Caco-2 (cell line): ENCODE measurements around the gene AKTIP. TPM values are rescaled to one million over a fixed set of nuclear protein-coding genes. Genes with fewer than 3 reads are reported as not detected.
"Not testable (repeated sequence)": the region's sequence is repeated elsewhere in the genome, so short reads cannot be mapped to it uniquely, and the experiment has no call there.

ENCODE experiments used
- BruUV-seq: library from RNA; stranded (reverse); fragments of 400-500 nt; replicated peaks from 2 replicates; lab custom pipeline; 2021; lab: Mats Ljungman, UMichigan
- CTCF ChIA-PET: fragments of 300-600 bp; sonication (Branson Sonifier 250); formaldehyde crosslinking; loops from one replicate; lab custom pipeline; 2022; ENCODE audit warnings: antibody characterized with exemption; lab: Charles Lee
- POLR2A ChIA-PET: fragments of 300-600 bp; sonication (Branson Sonifier 250); formaldehyde crosslinking; loops from one replicate; lab custom pipeline; 2022; ENCODE audit warnings: antibody characterized with exemption; lab: Charles Lee
- DNase-seq, 2 experiments: peaks; one replicate each; pipeline versions ENCODE4 v3.0.0 to v3.0.0-alpha.2; 2020 to 2022
- H3K27me3 ChIP-seq: replicated peaks from 2 replicates; pipeline ENCODE4 v1.6.0; 2011; ENCODE audit warnings: low read length; ENCODE audit not compliant: control insufficient read depth, insufficient read depth
- H3K36me3 ChIP-seq: 2 replicates; pipeline ENCODE4 v1.5.1; 2011; ENCODE audit warnings: low read length; ENCODE audit not compliant: control insufficient read depth, insufficient read depth
- H3K4me1 ChIP-seq: fragments of 250-450 bp; sonication (Bioruptor Pico); 2 replicates; pipeline ENCODE4 v1.5.1; 2020; ENCODE audit warnings: mild to moderate bottlenecking
- H3K4me3 ChIP-seq: 2 replicates; pipeline ENCODE4 v1.5.1; 2011; ENCODE audit warnings: low read depth, mild to moderate bottlenecking, control low read depth, low read length
- H3K9me3 ChIP-seq: fragments of 250-450 bp; sonication (Bioruptor Pico); 2 replicates; pipeline ENCODE4 v1.5.1; 2020; ENCODE audit warnings: mild to moderate bottlenecking, moderate library complexity
- H3K27ac Mint-ChIP-seq: one replicate; pipeline ENCODE4 v1.8.0; 2022; ENCODE audit warnings: mixed read lengths; ENCODE audit not compliant: unreplicated experiment
- H3K27me3 Mint-ChIP-seq: one replicate; pipeline ENCODE4 v1.8.0; 2022; ENCODE audit warnings: mixed read lengths; ENCODE audit not compliant: insufficient read depth, unreplicated experiment
- H3K36me3 Mint-ChIP-seq: one replicate; pipeline ENCODE4 v1.8.0; 2022; ENCODE audit warnings: mild to moderate bottlenecking, mixed read lengths; ENCODE audit not compliant: insufficient read depth, unreplicated experiment
- H3K4me1 Mint-ChIP-seq: one replicate; pipeline ENCODE4 v1.8.0; 2022; ENCODE audit warnings: low read depth, mixed read lengths; ENCODE audit not compliant: unreplicated experiment
- H3K4me3 Mint-ChIP-seq: one replicate; pipeline ENCODE4 v1.8.0; 2022; ENCODE audit warnings: mild to moderate bottlenecking, moderate library complexity, mixed read lengths; ENCODE audit not compliant: unreplicated experiment
- H3K9me3 Mint-ChIP-seq: one replicate; pipeline ENCODE4 v1.8.0; 2022; ENCODE audit warnings: mixed read lengths; ENCODE audit not compliant: unreplicated experiment
- intact Hi-C: fragments of 100-400 bp; cut with micrococcal nuclease; formaldehyde crosslinking; loops from one replicate; pipeline ENCODE4 v1.10.0; 2022; ENCODE audit not compliant: unreplicated experiment
- total RNA-seq: library from RNA; stranded (reverse); gene quantifications from 2 replicates; pipeline ENCODE4 v1.2.3, GENCODE V29; 2022
- TF ChIP-seq, protein P1 (sequence below), 2 experiments: fragments of 200-600 bp in 1 of 2; IDR thresholded peaks; 1 replicate in 1 of 2; 2 replicates in 1 of 2; pipeline versions ENCODE4 v1.5.1 to v1.8.0; 2011 to 2022; ENCODE audit warnings: antibody characterized with exemption in 1 of 2, control low read depth in 1 of 2, inconsistent platforms in 1 of 2, low read depth in 1 of 2, low read length in 1 of 2, mild to moderate bottlenecking in 1 of 2, moderate library complexity in 1 of 2; ENCODE audit not compliant: insufficient read depth in 1 of 2, severe bottlenecking in 1 of 2, unreplicated experiment in 1 of 2

The AKTIP gene
- total RNA-seq, 1 experiment from 2014 or later, result 127 TPM

DNA sequence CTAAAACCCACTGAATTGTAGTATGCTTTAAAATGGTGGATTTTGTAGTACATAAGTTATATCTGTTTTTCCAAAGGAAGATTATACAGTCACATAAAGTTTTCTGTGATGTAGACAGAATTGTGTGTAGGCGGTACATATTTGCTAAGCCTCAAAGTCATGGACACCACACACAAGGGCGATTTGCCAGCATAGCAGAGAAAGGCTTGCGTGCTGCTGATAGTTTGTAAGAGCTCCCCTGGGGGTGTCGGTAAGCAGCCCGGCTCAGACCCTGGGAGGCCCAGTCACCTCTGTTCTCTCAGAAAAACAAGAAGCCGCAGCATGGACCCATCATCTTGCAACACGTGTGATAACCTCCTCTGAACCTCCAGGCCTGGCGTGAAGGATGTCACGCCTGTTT is 38.3 kb upstream of the AKTIP start:
- Mint-ChIP-seq H3K4me1 (no peaks in the 10 kb centered on the region), H3K27me3 (no peaks in the 10 kb centered on the region), H3K27ac (no peak overlapping the region), H3K4me3 (no peak overlapping the region), H3K36me3 (no peaks in the 10 kb centered on the region), H3K9me3 (no peaks in the 10 kb centered on the region)
- TF ChIP-seq, protein P1, sequence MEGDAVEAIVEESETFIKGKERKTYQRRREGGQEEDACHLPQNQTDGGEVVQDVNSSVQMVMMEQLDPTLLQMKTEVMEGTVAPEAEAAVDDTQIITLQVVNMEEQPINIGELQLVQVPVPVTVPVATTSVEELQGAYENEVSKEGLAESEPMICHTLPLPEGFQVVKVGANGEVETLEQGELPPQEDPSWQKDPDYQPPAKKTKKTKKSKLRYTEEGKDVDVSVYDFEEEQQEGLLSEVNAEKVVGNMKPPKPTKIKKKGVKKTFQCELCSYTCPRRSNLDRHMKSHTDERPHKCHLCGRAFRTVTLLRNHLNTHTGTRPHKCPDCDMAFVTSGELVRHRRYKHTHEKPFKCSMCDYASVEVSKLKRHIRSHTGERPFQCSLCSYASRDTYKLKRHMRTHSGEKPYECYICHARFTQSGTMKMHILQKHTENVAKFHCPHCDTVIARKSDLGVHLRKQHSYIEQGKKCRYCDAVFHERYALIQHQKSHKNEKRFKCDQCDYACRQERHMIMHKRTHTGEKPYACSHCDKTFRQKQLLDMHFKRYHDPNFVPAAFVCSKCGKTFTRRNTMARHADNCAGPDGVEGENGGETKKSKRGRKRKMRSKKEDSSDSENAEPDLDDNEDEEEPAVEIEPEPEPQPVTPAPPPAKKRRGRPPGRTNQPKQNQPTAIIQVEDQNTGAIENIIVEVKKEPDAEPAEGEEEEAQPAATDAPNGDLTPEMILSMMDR (IDR thresholded peaks at IDR 0.05; ENCODE audit: insufficient read depth in 1 of 2, low read depth in 1 of 2, low read length in 1 of 2, severe bottlenecking in 1 of 2, unreplicated experiment in 1 of 2), result no peak
- POLR2A ChIA-PET, result no interaction called here
- H3K4me1 ChIP-seq, result no peaks in the 10 kb centered on the region
- intact Hi-C loops, result no loop called here
- CTCF ChIA-PET, result no interaction called here
- no peak overlapping the region for H3K4me3 ChIP-seq
- no peak for DNase-seq
- H3K27me3 ChIP-seq, result no peaks in the 10 kb centered on the region
- BruUV-seq, result no TSS peak
- H3K36me3 ChIP-seq, result no peaks in the 10 kb centered on the region
- H3K9me3 ChIP-seq, result 0 out of 2 replicates have a peak, but pooled peaks cover 6% of the 10 kb centered on the region

DNA sequence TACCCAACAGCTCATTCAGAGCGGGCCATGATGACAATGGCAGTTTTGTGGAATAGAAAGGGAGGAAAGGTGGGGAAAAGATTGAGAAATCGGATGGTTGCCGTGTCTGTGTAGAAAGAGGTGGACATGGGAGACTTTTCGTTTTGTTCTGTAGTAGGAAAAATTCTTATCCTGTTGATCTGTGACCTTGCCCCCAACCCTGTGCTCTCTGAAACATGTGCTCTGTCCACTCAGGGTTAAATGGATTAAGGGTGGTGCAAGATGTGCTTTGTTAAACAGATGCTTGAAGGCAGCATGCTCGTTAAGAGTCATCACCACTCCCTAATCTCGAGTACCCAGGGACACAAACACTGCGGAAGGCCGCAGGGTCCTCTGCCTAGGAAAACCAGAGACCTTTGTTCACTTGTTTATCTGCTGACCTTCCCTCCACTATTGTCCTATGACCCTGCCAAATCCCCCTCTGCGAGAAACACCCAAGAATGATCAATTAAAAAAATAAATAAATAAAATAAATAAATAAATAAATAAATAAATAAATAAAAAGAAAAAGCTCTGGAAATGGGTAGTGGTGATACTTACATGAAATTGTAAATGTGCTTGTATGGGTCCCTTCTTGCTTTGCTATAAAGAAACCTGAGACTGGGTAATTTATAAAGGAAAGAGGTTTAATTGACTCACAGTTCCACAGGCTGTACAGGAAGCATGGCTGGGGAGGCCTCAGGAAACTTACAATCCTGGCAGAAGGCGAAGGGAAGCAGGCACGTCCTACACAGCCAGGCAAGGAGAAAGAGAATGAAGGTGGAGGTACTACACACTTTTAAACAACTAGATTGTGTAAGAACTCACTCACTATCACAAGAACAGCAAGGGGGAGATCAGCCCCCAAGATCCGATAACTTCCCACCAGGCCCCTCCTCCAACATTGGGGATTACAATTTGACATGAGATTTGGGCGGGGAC is 37.0 kb upstream of the AKTIP start:
- CTCF ChIA-PET, H3K9me3 ChIP-seq, H3K27me3 Mint-ChIP-seq, BruUV-seq, H3K27me3 ChIP-seq, H3K4me1 Mint-ChIP-seq, intact Hi-C loops, H3K4me1 ChIP-seq, H3K36me3 Mint-ChIP-seq, H3K4me3 ChIP-seq, H3K9me3 Mint-ChIP-seq, POLR2A ChIA-PET, H3K27ac Mint-ChIP-seq, H3K36me3 ChIP-seq, DNase-seq, H3K4me3 Mint-ChIP-seq: not testable (repeated sequence)

- H3K36me3 ChIP-seq, DNase-seq, H3K27me3 ChIP-seq, H3K4me1 ChIP-seq, H3K36me3 Mint-ChIP-seq, intact Hi-C loops, H3K4me1 Mint-ChIP-seq, H3K9me3 Mint-ChIP-seq, BruUV-seq, H3K27ac Mint-ChIP-seq, H3K27me3 Mint-ChIP-seq, H3K4me3 Mint-ChIP-seq, CTCF ChIA-PET, POLR2A ChIA-PET, H3K4me3 ChIP-seq, H3K9me3 ChIP-seq: not testable (repeated sequence)
Measured at GRCh38 chr16:53539346-53539745, 36.3 kb upstream of the AKTIP start.

- intact Hi-C loops, result no loop called here
- Histone ChIP-seq H3K4me3 (no peak overlapping the region), H3K36me3 (no peaks in the 10 kb centered on the region), H3K4me1 (no peaks in the 10 kb centered on the region), H3K9me3 (0 out of 2 replicates have a peak, but pooled peaks cover 6% of the 10 kb centered on the region), H3K27me3 (no peaks in the 10 kb centered on the region)
- ChIA-PET CTCF (no interaction called here), POLR2A (no interaction called here)
- no peaks in the 10 kb centered on the region for H3K9me3 Mint-ChIP-seq
- no peak overlapping the region for H3K4me3 Mint-ChIP-seq
- H3K4me1 Mint-ChIP-seq, result peaks cover 15% of the 10 kb centered on the region
- no peak for DNase-seq
- no TSS peak for BruUV-seq
- H3K27me3 Mint-ChIP-seq, result no peaks in the 10 kb centered on the region
- no peaks in the 10 kb centered on the region for H3K36me3 Mint-ChIP-seq
- H3K27ac Mint-ChIP-seq, result no peak overlapping the region
- TF ChIP-seq, protein P1 (IDR thresholded peaks at IDR 0.05; ENCODE audit: insufficient read depth in 1 of 2, low read depth in 1 of 2, low read length in 1 of 2, severe bottlenecking in 1 of 2, unreplicated experiment in 1 of 2), result no peak
Measured at GRCh38 chr16:53537626-53538025, 34.6 kb upstream of the AKTIP start.
